ENCODE measurements around the gene SLC9A2.

Gene SLC9A2

GRCh38 chr2:102637358-102637757 lies 18.0 kb downstream of the SLC9A2 start:
- Histone ChIP-seq H3K36me3 (ENCODE audit: control insufficient read depth in 1 of 2, insufficient read depth in 2 of 2, low read length in 2 of 2) (no peaks in the 10 kb centered on the region), H3K27me3 (ENCODE audit: control insufficient read depth in 1 of 2, insufficient read depth in 2 of 2, low read length in 2 of 2) (no peaks in the 10 kb centered on the region), H3K27ac (ENCODE audit: low read depth, low read length) (no peak overlapping the region), H3K9ac (ENCODE audit: low read depth in 1 of 2, low read length in 2 of 2) (no peak overlapping the region), H3K9me3 (ENCODE audit: control insufficient read depth in 1 of 2, low read length in 2 of 2) (no peaks in the 10 kb centered on the region), H3K4me1 (ENCODE audit: control insufficient read depth in 1 of 2, insufficient read depth in 2 of 2, low read length in 2 of 2) (peaks cover 14 to 16% of the 10 kb centered on the region in 2 donors), H3K4me3 (ENCODE audit: low read depth in 1 of 2, low read length in 2 of 2) (no peak overlapping the region)

GRCh38 chr2:102639429-102639828 lies 20.1 kb downstream of the SLC9A2 start:
- no peak overlapping the region for H3K27ac ChIP-seq (ENCODE audit: low read depth, low read length)
- peaks cover 14 to 16% of the 10 kb centered on the region in 2 donors for H3K4me1 ChIP-seq (ENCODE audit: control insufficient read depth in 1 of 2, insufficient read depth in 2 of 2, low read length in 2 of 2)
- peaks cover 0 to 3% of the 10 kb centered on the region in 2 donors for H3K27me3 ChIP-seq (ENCODE audit: control insufficient read depth in 1 of 2, insufficient read depth in 2 of 2, low read length in 2 of 2)
- no peaks in the 10 kb centered on the region for H3K9me3 ChIP-seq (ENCODE audit: control insufficient read depth in 1 of 2, low read length in 2 of 2)
- no peak overlapping the region for H3K9ac ChIP-seq (ENCODE audit: low read depth in 1 of 2, low read length in 2 of 2)
- H3K36me3 ChIP-seq (ENCODE audit: control insufficient read depth in 1 of 2, insufficient read depth in 2 of 2, low read length in 2 of 2): no peaks in the 10 kb centered on the region
- H3K4me3 ChIP-seq (ENCODE audit: low read depth in 1 of 2, low read length in 2 of 2): no peak overlapping the region

GRCh38 chr2:102652126-102652525 lies 32.8 kb downstream of the SLC9A2 start:
- Histone ChIP-seq H3K27me3 (ENCODE audit: control insufficient read depth in 1 of 2, insufficient read depth in 2 of 2, low read length in 2 of 2) (no peaks in the 10 kb centered on the region), H3K4me1 (ENCODE audit: control insufficient read depth in 1 of 2, insufficient read depth in 2 of 2, low read length in 2 of 2) (no peaks in the 10 kb centered on the region), H3K36me3 (ENCODE audit: control insufficient read depth in 1 of 2, insufficient read depth in 2 of 2, low read length in 2 of 2) (no peaks in the 10 kb centered on the region), H3K4me3 (ENCODE audit: low read depth in 1 of 2, low read length in 2 of 2) (no peak overlapping the region), H3K9ac (ENCODE audit: low read depth in 1 of 2, low read length in 2 of 2) (no peak overlapping the region), H3K27ac (ENCODE audit: low read depth, low read length) (no peak overlapping the region), H3K9me3 (ENCODE audit: control insufficient read depth in 1 of 2, low read length in 2 of 2) (no peaks in the 10 kb centered on the region)

- Histone ChIP-seq H3K9ac (ENCODE audit: low read depth in 1 of 2, low read length in 2 of 2) (no peak overlapping the region), H3K9me3 (ENCODE audit: control insufficient read depth in 1 of 2, low read length in 2 of 2) (no peaks in the 10 kb centered on the region), H3K36me3 (ENCODE audit: control insufficient read depth in 1 of 2, insufficient read depth in 2 of 2, low read length in 2 of 2) (no peaks in the 10 kb centered on the region), H3K27me3 (ENCODE audit: control insufficient read depth in 1 of 2, insufficient read depth in 2 of 2, low read length in 2 of 2) (no peaks in the 10 kb centered on the region), H3K27ac (ENCODE audit: low read depth, low read length) (no peak overlapping the region), H3K4me1 (ENCODE audit: control insufficient read depth in 1 of 2, insufficient read depth in 2 of 2, low read length in 2 of 2) (peaks cover 15% of the 10 kb centered on the region in 2 donors), H3K4me3 (ENCODE audit: low read depth in 1 of 2, low read length in 2 of 2) (no peak overlapping the region)
Observed at GRCh38 chr2:102657770-102658169, 38.4 kb downstream of the SLC9A2 start.

GRCh38 chr2:102660070-102660469 lies 40.7 kb downstream of the SLC9A2 start:
- H3K9ac ChIP-seq (ENCODE audit: low read depth in 1 of 2, low read length in 2 of 2): no peak overlapping the region
- no peaks in the 10 kb centered on the region for H3K27me3 ChIP-seq (ENCODE audit: control insufficient read depth in 1 of 2, insufficient read depth in 2 of 2, low read length in 2 of 2)
- H3K4me1 ChIP-seq (ENCODE audit: control insufficient read depth in 1 of 2, insufficient read depth in 2 of 2, low read length in 2 of 2): peaks cover 15 to 17% of the 10 kb centered on the region in 2 donors
- H3K4me3 ChIP-seq (ENCODE audit: low read depth in 1 of 2, low read length in 2 of 2): no peak overlapping the region
- H3K9me3 ChIP-seq (ENCODE audit: control insufficient read depth in 1 of 2, low read length in 2 of 2): no peaks in the 10 kb centered on the region
- no peaks in the 10 kb centered on the region for H3K36me3 ChIP-seq (ENCODE audit: control insufficient read depth in 1 of 2, insufficient read depth in 2 of 2, low read length in 2 of 2)
- H3K27ac ChIP-seq (ENCODE audit: low read depth, low read length): peak overlapping the region; percentile 53

GRCh38 chr2:102660574-102660973 lies 41.2 kb downstream of the SLC9A2 start:
- H3K9ac ChIP-seq (ENCODE audit: low read depth in 1 of 2, low read length in 2 of 2): no peak overlapping the region
- no peak overlapping the region for H3K27ac ChIP-seq (ENCODE audit: low read depth, low read length)
- no peak overlapping the region for H3K4me3 ChIP-seq (ENCODE audit: low read depth in 1 of 2, low read length in 2 of 2)

GRCh38 chr2:102661846-102662245 lies 42.5 kb downstream of the SLC9A2 start:
- H3K9ac ChIP-seq (ENCODE audit: low read depth in 1 of 2, low read length in 2 of 2): no peak overlapping the region
- H3K27ac ChIP-seq (ENCODE audit: low read depth, low read length): no peak overlapping the region
- no peaks in the 10 kb centered on the region for H3K36me3 ChIP-seq (ENCODE audit: control insufficient read depth in 1 of 2, insufficient read depth in 2 of 2, low read length in 2 of 2)
- H3K27me3 ChIP-seq (ENCODE audit: control insufficient read depth in 1 of 2, insufficient read depth in 2 of 2, low read length in 2 of 2): no peaks in the 10 kb centered on the region
- no peak overlapping the region for H3K4me3 ChIP-seq (ENCODE audit: low read depth in 1 of 2, low read length in 2 of 2)
- H3K4me1 ChIP-seq (ENCODE audit: control insufficient read depth in 1 of 2, insufficient read depth in 2 of 2, low read length in 2 of 2): peaks cover 15 to 17% of the 10 kb centered on the region in 2 donors
- no peaks in the 10 kb centered on the region for H3K9me3 ChIP-seq (ENCODE audit: control insufficient read depth in 1 of 2, low read length in 2 of 2)

More at GRCh38 chr2:102660574-102660973, 41.2 kb downstream of the SLC9A2 start:
- H3K27me3 ChIP-seq (ENCODE audit: control insufficient read depth in 1 of 2, insufficient read depth in 2 of 2, low read length in 2 of 2): no peaks in the 10 kb centered on the region
- no peaks in the 10 kb centered on the region for H3K9me3 ChIP-seq (ENCODE audit: control insufficient read depth in 1 of 2, low read length in 2 of 2)
- H3K36me3 ChIP-seq (ENCODE audit: control insufficient read depth in 1 of 2, insufficient read depth in 2 of 2, low read length in 2 of 2): no peaks in the 10 kb centered on the region
- peaks cover 15 to 17% of the 10 kb centered on the region in 2 donors for H3K4me1 ChIP-seq (ENCODE audit: control insufficient read depth in 1 of 2, insufficient read depth in 2 of 2, low read length in 2 of 2)

- Histone ChIP-seq H3K36me3 (ENCODE audit: control insufficient read depth in 1 of 2, insufficient read depth in 2 of 2, low read length in 2 of 2) (no peaks in the 10 kb centered on the region), H3K27me3 (ENCODE audit: control insufficient read depth in 1 of 2, insufficient read depth in 2 of 2, low read length in 2 of 2) (no peaks in the 10 kb centered on the region), H3K4me3 (ENCODE audit: low read depth in 1 of 2, low read length in 2 of 2) (no peak overlapping the region), H3K9me3 (ENCODE audit: control insufficient read depth in 1 of 2, low read length in 2 of 2) (no peaks in the 10 kb centered on the region), H3K4me1 (ENCODE audit: control insufficient read depth in 1 of 2, insufficient read depth in 2 of 2, low read length in 2 of 2) (peaks cover 15 to 17% of the 10 kb centered on the region in 2 donors), H3K27ac (ENCODE audit: low read depth, low read length) (no peak overlapping the region), H3K9ac (ENCODE audit: low read depth in 1 of 2, low read length in 2 of 2) (no peak overlapping the region)
Observed at GRCh38 chr2:102662833-102663232, 43.5 kb downstream of the SLC9A2 start.

GRCh38 chr2:102663381-102663780 lies 44.0 kb downstream of the SLC9A2 start:
- Histone ChIP-seq H3K9ac (ENCODE audit: low read depth in 1 of 2, low read length in 2 of 2) (no peak overlapping the region), H3K27me3 (ENCODE audit: control insufficient read depth in 1 of 2, insufficient read depth in 2 of 2, low read length in 2 of 2) (no peaks in the 10 kb centered on the region), H3K4me3 (ENCODE audit: low read depth in 1 of 2, low read length in 2 of 2) (no peak overlapping the region), H3K27ac (ENCODE audit: low read depth, low read length) (no peak overlapping the region), H3K9me3 (ENCODE audit: control insufficient read depth in 1 of 2, low read length in 2 of 2) (no peaks in the 10 kb centered on the region), H3K4me1 (ENCODE audit: control insufficient read depth in 1 of 2, insufficient read depth in 2 of 2, low read length in 2 of 2) (peaks cover 15 to 17% of the 10 kb centered on the region in 2 donors), H3K36me3 (ENCODE audit: control insufficient read depth in 1 of 2, insufficient read depth in 2 of 2, low read length in 2 of 2) (no peaks in the 10 kb centered on the region)

GRCh38 chr2:102664471-102664909 lies 45.1 kb downstream of the SLC9A2 start:
- Histone ChIP-seq H3K9me3 (ENCODE audit: control insufficient read depth in 1 of 2, low read length in 2 of 2) (no peaks in the 10 kb centered on the region), H3K9ac (ENCODE audit: low read depth in 1 of 2, low read length in 2 of 2) (no peak overlapping the region), H3K4me1 (ENCODE audit: control insufficient read depth in 1 of 2, insufficient read depth in 2 of 2, low read length in 2 of 2) (peaks cover 14 to 16% of the 10 kb centered on the region in 2 donors), H3K27ac (ENCODE audit: low read depth, low read length) (no peak overlapping the region), H3K36me3 (ENCODE audit: control insufficient read depth in 1 of 2, insufficient read depth in 2 of 2, low read length in 2 of 2) (no peaks in the 10 kb centered on the region), H3K27me3 (ENCODE audit: control insufficient read depth in 1 of 2, insufficient read depth in 2 of 2, low read length in 2 of 2) (no peaks in the 10 kb centered on the region), H3K4me3 (ENCODE audit: low read depth in 1 of 2, low read length in 2 of 2) (no peak overlapping the region)

GRCh38 chr2:102667072-102667471 lies 47.7 kb downstream of the SLC9A2 start:
- no peaks in the 10 kb centered on the region for H3K27me3 ChIP-seq (ENCODE audit: control insufficient read depth in 1 of 2, insufficient read depth in 2 of 2, low read length in 2 of 2)
- H3K4me3 ChIP-seq (ENCODE audit: low read depth in 1 of 2, low read length in 2 of 2): no peak overlapping the region

More at GRCh38 chr2:102667072-102667471, 47.7 kb downstream of the SLC9A2 start:
- no peak overlapping the region for H3K9ac ChIP-seq (ENCODE audit: low read depth in 1 of 2, low read length in 2 of 2)
- no peaks in the 10 kb centered on the region for H3K9me3 ChIP-seq (ENCODE audit: control insufficient read depth in 1 of 2, low read length in 2 of 2)
- peaks cover 0 to 3% of the 10 kb centered on the region in 2 donors for H3K4me1 ChIP-seq (ENCODE audit: control insufficient read depth in 1 of 2, insufficient read depth in 2 of 2, low read length in 2 of 2)
- no peaks in the 10 kb centered on the region for H3K36me3 ChIP-seq (ENCODE audit: control insufficient read depth in 1 of 2, insufficient read depth in 2 of 2, low read length in 2 of 2)
- no peak overlapping the region for H3K27ac ChIP-seq (ENCODE audit: low read depth, low read length)

Data from duodenal mucosa (tissue), 2 donors.